Measurements from ENCODE around the gene CORIN. TPM values are rescaled to one million over a fixed set of nuclear protein-coding genes. Genes with fewer than 3 reads are reported as not detected.

CORIN gene
- total RNA-seq, 1 donor from 2014 or later = 0.05 TPM

GRCh38 chr4:47752214-47752613 is 85.7 kb downstream of the CORIN start:
- Mint-ChIP-seq H3K4me1 (no peaks in the 10 kb centered on the region), H3K27ac (ENCODE audit: unreplicated experiment) (no peak overlapping the region), H3K4me3 (no peak overlapping the region), H3K36me3 (ENCODE audit: low read depth) (peaks cover 6% of the 10 kb centered on the region), H3K27me3 (ENCODE audit: low read depth) (no peaks in the 10 kb centered on the region), H3K9me3 (peaks cover 7% of the 10 kb centered on the region)
- no peak for DNase-seq (ENCODE audit: low read depth, low spot score)
- no peak for TF ChIP-seq CTCF (conservative IDR thresholded peaks at IDR 0.05)

- no peak for TF ChIP-seq CTCF (conservative IDR thresholded peaks at IDR 0.05)
- Mint-ChIP-seq H3K4me1 (no peaks in the 10 kb centered on the region), H3K27ac (ENCODE audit: unreplicated experiment) (no peak overlapping the region), H3K27me3 (ENCODE audit: low read depth) (no peaks in the 10 kb centered on the region), H3K9me3 (peaks cover 7% of the 10 kb centered on the region), H3K4me3 (no peak overlapping the region), H3K36me3 (ENCODE audit: low read depth) (peaks cover 6% of the 10 kb centered on the region)
- no peak for DNase-seq (ENCODE audit: low read depth, low spot score)
These were observed 87.1 kb downstream of the CORIN start for GRCh38 chr4:47750788-47751187.

GRCh38 chr4:47749858-47750257 is 88.0 kb downstream of the CORIN start:
- Mint-ChIP-seq H3K27me3 (ENCODE audit: low read depth) (no peaks in the 10 kb centered on the region), H3K36me3 (ENCODE audit: low read depth) (peaks cover 6% of the 10 kb centered on the region), H3K4me1 (no peaks in the 10 kb centered on the region), H3K27ac (ENCODE audit: unreplicated experiment) (no peak overlapping the region), H3K4me3 (no peak overlapping the region), H3K9me3 (peaks cover 7% of the 10 kb centered on the region)
- no peak for TF ChIP-seq CTCF (conservative IDR thresholded peaks at IDR 0.05)
- DNase-seq (ENCODE audit: low read depth, low spot score) = no peak

- no peak for DNase-seq (ENCODE audit: low read depth, low spot score)
- Mint-ChIP-seq H3K4me3 (no peak overlapping the region), H3K9me3 (peaks cover 7% of the 10 kb centered on the region), H3K27ac (ENCODE audit: unreplicated experiment) (no peak overlapping the region), H3K4me1 (no peaks in the 10 kb centered on the region), H3K27me3 (ENCODE audit: low read depth) (no peaks in the 10 kb centered on the region), H3K36me3 (ENCODE audit: low read depth) (peaks cover 6% of the 10 kb centered on the region)
- TF ChIP-seq CTCF (conservative IDR thresholded peaks at IDR 0.05) = no peak
These were observed 88.8 kb downstream of the CORIN start for GRCh38 chr4:47749060-47749459.

- H3K4me3 Mint-ChIP-seq = no peak overlapping the region
- H3K27me3 Mint-ChIP-seq (ENCODE audit: low read depth) = no peaks in the 10 kb centered on the region
- no peak for TF ChIP-seq CTCF (conservative IDR thresholded peaks at IDR 0.05)
- no peaks in the 10 kb centered on the region for H3K4me1 Mint-ChIP-seq
- peaks cover 5% of the 10 kb centered on the region for H3K36me3 Mint-ChIP-seq (ENCODE audit: low read depth)
- H3K9me3 Mint-ChIP-seq = peaks cover 5% of the 10 kb centered on the region
- DNase-seq (ENCODE audit: low read depth, low spot score) = no peak
- no peak overlapping the region for H3K27ac Mint-ChIP-seq (ENCODE audit: unreplicated experiment)
These were observed 89.9 kb downstream of the CORIN start for GRCh38 chr4:47747846-47748494.

Measured in neural crest cell (in vitro differentiated cells).